HG02588 (cell line): ENCODE data around the gene ERC2.

Experiments used
- ATAC-seq: cut with Tn5 transposase; IDR thresholded peaks from one replicate; pipeline ENCODE4 v1.9.1; 2021; ENCODE audit warnings: mild to moderate bottlenecking, moderate library complexity; ENCODE audit not compliant: unreplicated experiment

ERC2 gene

DNA sequence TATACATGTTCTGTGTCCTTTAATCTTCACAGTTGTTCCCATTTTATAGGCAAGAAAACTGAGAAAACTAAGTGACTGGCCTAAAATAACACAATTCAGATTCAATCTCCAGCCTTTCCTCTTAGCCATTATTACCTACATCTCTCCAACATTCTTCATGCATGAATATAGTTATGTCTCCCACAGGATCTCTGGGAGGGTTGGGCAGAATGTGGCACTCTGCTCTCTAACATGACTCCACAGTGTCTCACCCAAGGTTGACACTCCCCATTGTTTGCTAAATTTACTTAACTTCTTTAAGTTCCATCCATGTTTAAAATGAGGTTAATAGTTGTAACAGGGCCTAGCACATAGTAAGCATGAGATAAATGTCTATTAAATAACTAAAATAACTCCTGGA lies 276.3 kb downstream of the ERC2 start:
- no peak for ATAC-seq

DNA sequence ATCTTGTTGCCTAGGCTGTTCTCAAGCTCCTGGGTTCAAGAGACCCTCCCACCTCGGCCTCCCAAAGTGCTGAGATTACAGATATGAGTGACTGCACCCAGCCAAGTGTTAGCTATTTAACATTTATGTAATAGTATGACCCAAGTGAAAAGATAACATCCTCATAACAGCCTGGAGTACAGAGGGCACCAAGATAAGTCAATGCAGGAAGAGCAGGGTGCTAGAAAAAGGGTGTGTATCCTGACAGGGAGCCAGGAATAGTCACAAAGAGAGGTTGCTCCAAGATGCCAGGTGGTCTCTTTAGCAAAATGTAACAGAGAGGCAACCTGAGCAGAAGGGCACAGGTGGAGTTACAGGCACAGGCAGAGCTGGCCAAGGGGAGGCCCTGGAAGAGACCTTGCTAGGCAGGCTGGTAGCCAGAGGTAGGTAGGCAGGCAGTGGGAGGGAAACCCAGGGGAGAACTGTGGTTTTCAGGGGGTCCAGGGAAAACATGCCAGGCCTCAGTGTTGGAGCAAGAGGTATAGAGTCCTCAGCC lies 277.4 kb downstream of the ERC2 start:
- no peak for ATAC-seq

DNA sequence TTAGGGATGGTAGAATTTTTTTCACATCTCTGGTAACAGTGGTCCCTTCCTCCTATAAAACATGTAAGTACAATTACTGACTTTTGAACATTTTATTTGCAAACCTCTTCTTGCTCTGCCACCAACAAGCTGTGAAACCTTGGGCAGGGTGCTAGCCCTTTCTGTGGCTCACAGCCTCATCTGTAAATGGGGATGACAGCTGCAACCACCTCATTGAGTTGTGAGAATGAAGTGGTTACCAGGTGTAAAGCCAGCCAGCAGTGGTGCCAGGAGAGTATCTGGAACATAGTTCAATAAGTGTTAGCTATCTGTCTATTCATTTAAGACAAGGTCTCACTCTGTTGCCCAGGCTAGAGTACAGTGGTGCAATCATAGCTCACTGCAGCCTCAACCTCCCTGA lies 278.1 kb downstream of the ERC2 start:
- ATAC-seq: no peak

DNA sequence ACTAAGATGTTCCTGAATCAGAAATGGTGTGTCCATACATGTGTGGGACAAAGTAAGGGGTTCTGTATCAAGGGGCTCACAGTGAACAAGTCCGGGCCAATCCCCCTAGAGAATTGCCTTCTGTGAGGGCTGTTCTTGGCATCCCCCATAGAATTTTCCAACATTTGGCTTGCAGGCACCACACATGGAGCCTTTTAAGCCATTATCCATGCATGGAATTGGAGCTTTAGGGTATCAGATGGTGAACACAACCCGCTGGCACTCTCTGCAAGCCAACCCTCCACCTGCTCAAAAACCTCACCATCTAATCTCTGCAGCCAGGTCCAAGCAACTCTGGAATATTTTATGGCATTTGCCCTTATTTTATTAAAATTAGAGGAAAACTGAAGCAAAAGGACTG lies 278.7 kb downstream of the ERC2 start:
- no peak for ATAC-seq

DNA sequence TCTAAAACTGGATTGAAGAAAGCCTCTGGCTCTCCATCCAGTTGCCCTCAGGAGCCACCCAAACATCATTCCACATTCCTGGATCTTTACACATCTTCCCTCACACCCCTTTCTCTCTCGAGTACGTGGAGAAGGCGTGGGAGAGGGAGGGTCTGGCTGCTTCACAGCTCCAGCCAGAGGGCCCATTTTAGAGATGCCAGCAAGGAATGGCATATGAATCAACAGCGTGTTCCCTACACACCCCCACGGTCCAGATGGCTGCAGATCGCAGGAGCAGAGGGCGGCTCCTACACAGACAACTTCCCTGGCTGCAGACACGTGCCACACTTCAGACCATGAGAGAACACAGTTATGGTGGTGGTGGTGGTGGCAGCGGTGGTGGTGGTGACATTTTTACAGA lies 280.1 kb downstream of the ERC2 start:
- no peak for ATAC-seq

DNA sequence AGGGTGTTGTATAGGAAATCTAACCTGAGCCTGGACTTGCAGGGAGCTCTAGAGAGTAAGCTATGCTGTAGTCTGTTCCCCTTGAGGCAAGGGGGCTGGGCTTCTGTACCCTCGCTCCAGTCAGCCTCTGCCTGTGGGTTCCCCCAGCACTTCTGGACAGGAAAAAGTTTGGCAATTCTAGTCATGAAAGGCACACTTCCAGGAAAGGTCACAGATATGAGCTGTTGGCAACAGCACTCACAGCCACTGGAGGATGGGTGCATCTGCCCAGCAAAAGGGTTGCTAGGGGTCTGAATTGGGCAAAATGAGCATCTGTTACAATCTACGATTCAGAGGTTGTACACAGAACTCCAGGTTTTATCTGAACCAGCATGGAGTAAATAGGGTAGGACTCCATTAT lies 281.2 kb downstream of the ERC2 start:
- ATAC-seq: no peak

DNA sequence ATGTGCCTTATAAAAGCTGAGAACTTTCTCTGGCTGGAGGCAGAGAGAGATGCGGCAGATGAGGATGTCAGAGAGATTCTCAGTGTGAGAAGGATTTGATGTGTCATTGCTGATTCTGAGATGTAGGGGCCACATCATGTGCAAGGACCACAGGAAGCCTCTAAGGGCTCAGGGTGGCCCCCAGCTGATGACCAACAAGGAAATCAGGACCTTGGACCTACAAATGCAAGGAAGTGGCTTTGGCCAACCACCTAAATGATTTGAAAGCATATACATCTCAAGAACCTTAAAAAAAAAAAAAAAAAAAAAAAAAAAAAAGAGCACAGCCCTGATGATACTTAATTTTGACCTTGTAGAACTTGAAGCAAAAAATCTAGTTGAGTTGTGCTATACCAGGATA lies 282.4 kb downstream of the ERC2 start:
- ATAC-seq: no peak

DNA sequence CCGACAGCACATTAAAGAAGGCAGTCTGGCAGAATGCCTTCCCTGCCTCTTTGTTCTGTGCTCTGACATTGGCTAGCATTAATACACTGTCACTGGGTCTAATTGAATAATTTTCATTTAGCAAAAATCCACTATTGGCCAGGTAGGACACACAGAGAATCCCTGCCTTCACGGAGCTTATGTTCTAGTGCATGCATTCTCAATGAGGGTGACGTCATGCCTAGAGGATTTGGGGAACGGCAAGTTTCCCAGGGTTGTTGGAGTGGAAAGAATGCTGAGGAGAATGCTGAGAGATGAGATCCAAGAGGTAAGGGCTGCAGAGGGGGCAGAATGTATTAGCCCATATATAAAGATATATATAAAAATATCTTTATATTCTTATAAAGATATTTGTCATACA lies 284.7 kb downstream of the ERC2 start:
- ATAC-seq: no peak

DNA sequence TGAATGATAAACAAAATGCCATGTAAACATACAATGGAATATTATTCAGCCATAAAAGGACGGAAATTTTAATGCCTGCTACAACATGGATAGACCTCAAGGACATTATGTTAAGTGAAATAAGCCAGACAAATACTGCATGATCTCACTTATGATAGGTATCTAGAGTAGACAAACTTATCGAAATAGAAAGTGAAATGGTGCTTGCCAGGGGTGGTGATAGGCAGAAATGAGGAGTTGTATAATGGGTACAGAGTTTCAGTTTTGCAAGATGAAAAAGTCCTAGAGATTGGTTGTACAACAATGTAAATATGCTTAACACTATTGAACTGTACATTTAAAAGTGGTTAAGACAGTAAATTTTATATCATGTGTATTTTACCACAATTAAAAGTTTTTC lies 287.8 kb downstream of the ERC2 start:
- ATAC-seq: no peak

DNA sequence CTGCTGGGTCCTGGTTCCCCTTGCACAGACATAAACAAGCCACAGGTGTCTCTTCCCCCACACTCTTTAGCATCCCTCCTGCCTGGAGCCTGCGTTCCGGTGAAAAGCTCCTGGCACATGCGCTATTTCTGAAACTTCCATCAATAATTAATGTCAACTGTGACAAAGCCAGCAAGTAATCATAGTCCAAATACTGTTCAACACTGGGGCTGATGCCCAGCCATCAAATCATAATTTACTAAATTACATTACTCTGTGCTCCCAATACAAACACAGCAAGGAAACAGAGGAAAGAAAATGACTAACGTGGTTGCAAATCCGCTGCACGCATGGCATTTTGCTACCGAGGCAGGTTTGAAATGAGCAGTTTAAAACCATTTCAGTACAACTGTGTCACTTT lies 294.7 kb downstream of the ERC2 start:
- ATAC-seq: no peak

DNA sequence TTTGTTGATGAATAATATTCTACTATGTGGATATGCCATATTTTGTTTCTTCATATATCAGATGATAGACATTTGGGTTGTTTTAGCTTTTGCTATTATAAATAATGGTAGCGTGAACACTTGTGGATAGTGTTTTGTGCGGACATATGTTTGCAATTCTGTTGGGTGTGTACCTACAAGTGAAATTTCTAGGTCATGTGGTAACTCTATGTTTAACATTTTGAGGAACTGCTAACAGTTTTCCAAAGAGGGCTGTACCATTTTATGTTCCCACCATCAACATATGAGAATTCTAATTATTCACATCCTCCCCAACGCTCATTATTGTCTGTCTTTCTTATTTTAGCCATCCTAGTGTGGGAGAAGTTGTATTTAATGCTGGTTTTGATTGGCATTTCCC lies 303.8 kb downstream of the ERC2 start:
- no peak for ATAC-seq

DNA sequence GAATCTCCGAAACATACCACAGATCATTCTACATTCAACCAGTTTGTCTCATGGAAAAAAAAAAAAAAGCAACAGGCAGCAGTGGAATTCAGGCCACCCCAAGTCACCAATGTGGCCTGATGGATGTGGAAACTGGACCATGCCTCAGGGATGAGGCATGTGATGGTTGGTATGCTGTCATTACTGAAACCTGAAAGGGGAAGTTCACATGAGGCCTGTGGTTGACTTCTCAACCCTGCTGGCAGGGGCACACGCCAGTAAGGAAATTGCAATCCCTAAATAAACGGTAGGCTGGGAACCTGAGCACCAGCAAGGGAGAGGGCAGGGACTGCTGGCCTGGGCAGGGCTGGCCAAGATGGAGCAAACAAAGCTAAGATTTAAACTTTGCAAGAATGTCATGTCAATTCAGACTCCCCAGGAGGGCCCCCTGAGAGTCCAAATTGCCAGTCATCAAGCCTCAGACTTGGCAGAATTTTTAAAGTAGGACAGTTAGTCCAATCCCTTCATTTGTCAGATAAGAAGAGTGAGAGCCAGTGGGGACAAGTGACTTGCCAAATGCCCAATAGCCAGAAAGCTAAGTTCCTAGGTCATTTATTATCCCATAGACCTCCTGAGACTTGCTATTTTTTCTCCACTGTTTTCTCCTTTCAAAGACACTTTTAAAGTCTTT lies 310.4 kb downstream of the ERC2 start:
- no peak for ATAC-seq

DNA sequence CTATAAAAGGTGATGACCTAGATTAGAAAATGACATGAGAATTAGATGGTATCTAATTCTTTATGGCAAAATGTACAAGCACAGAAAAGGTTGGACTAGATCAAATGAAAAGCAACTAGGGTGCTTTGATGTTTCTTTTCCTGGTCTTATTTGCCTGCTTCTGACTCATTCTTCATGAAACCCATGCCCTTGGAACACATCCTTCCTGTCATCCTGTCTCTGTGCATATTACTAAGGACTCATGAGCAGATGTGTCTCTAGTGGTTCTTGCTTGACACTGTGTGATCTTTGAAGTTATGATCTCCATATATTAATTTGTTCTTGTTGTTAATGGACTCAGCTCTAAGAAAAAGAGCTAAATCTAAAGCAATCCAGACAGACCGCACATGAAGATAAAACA lies 314.0 kb downstream of the ERC2 start:
- ATAC-seq: no peak

DNA sequence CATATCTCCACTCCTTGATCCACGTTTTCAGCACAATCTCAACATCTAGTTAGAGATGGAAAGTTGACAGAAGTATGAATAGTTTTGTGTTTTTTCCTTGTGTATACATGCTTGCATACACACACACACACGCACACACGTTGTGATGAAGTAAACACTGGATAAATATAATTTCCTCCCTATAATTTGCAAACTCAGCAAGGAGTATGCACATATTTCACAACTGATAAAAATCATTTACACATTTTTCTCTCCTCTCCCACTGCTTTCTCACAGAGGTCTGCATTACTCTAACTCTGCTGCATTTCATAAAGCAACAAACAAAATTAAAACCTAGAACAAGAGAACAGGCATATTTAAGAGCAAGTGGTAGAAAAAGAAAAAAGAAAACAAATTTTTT lies 320.9 kb downstream of the ERC2 start:
- no peak for ATAC-seq

DNA sequence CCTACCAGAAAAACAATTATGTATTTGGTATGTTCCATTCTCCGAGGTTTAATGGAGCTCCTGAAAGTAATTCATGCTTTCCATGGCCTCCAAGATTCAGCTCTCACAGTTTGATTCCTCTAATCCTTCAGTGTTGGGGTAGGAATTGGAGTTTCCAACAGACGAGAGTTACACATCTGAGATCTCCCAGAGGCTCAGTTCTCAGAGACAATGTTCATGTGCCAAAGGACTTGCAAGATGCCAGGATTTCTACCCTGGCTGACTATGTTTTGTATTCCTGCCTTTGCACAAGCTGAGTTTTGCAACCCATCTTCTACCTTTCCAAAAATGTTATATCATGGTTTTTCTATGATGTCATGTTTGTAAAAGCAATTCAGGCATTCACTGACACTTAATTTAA lies 322.9 kb downstream of the ERC2 start:
- ATAC-seq: no peak

DNA sequence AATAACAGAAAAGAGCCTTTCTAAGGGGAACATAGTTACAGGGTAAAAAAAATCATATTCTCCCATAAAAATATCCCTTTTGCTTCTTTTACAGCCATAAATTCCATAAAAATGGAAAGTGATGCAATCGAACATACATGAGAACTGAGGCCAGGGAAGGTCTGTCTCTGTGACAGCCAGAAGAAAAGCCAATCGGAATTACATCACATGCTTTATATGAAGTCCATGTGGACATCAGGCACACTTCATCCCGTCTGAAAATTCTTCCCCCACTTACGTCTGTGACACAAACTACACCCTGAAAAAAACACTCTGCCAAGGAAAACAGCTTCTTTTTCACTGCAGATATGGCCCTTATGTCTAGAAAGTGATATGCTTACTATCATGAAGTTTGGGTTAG lies 323.5 kb downstream of the ERC2 start:
- no peak for ATAC-seq

DNA sequence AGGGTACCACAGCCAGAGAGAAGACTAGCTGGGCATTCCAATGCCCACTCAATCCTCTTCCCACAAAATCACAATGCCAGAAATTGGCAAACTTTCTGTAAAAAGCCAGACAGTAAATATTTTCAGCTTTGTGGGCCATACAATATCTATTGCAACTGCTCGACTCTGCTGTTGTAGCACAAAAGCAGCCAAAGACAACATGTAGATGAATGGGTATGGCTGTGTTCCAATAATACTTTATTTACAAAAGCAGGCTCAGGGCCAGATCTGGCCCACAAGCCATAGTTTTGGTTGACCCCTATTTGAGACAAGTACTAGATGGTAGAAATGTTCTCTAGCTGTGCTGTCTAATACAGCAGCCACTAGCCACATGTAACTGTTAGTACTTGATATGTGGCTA lies 330.9 kb downstream of the ERC2 start:
- ATAC-seq: no peak

DNA sequence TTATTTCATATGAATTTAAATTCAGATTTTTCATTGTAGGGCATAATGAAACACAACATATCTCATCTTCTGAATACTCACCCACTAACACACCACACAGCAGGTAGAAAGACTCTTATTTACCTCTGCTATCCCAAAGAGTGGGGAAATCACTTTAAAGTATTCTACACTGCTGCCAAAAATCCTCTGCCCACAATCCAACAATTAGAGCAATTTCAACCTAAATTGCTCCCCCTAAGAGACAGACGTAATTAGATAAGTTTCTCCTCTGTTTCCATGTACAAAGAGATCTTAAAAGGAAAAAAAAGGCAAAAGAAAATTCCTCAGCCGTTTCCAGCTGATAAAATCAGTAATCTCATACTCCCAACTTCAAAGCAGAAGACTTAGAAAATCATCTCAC lies 331.8 kb downstream of the ERC2 start:
- no peak for ATAC-seq

DNA sequence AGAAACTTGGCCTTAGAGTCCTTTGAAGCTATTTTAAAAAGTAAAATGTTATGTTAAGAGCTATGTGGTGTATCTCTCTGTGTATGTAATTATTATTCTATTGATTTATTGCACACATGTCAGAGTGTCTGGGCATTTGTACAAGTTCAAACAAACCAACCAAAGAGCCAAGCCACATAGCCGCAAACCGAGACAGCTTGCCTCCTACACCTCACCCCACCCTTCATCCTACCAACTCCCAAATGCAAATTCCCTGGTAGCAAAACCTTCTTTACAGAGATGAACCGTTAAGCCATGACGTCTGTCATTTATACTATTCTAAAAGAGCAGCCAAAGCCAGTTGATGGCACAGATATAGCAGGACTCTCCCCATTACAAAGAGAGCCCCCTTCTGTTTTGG lies 332.3 kb downstream of the ERC2 start:
- no peak for ATAC-seq

DNA sequence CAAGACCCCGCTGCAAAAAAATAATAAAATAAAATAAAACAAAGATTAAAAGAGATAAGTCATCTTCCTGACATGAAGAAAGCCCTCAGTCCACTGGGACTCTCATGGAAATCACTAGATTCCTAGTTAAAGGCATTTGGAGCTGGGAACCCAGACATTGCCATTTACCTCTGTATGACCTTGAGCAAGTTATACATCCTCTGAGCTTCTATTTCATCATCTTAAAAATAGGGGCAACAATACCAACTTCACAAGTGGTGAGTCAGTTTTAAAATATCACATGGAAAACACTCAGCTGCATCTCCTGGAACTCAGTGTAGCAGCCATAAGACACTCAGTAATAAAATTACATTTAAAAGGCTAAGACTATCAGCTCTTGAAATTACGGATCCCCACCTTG lies 334.8 kb downstream of the ERC2 start:
- no peak for ATAC-seq

DNA sequence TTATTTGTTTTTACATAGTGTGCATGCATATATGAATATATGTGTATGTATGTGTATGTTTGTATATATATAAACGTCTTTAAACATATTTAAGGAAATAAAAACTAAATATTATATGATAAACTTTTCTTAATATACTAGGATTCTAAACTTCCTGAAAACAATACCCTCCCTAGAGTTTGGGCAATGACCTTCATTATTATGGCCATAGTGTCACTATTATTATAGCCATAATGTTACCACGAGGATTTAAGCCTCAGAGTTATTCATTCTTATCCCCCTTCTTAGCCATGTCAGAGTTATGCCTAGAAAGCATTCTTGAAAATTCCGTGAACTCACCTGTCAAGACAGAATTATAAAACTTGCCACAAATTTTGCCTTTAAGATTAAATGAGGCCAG lies 335.5 kb downstream of the ERC2 start:
- ATAC-seq: no peak

DNA sequence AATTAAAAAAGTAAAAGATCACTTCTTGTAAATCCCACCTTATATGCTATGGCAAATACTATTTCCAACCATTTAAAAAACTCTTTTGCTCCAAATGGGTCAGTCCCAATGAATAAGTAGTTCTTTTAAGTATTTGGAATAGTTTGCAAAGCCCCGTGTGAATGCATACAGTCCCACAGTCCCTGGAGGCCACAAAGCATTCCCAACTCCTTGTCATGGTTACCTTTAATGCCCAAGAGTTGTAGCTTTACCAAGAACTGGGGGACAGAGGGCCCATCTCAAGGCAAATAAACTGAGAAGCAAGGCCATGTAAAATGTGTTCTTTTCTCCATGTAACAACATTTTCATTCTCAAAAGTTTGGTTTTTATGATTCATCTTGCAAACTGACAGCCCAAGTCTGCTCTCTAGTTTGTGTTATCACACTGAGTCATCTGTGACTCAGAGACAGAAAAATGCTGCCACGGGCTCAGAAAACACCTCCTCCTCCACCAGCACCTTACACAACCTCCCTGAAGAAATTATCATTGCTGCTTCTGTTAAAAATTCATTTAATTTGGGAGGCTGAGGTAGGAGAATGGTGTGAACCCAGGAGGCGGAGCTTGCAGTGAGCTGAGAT lies 336.2 kb downstream of the ERC2 start:
- ATAC-seq: no peak

DNA sequence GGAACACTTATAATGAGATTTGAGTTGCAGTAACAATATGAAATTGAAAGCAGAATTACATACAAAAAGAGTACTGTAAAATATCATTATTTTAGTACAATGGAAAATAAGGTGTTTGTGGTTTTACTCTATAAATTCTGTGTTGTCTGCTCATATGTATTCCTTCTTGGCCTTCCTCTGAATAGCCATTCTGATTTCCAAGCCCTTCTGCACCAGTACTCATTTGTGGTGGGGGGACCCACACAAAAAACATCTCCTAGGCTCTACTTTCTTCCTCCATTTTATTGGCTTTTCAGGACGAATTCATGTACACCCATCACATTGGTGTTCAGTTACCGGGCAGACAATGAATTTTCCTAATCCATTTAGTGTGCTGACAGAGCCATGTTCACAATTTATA lies 338.2 kb downstream of the ERC2 start:
- no peak for ATAC-seq
